HG02642 (cell line): ENCODE data around the gene KMT2C.
"Not testable (repeated sequence)": the region's sequence is repeated elsewhere in the genome, so short reads cannot be mapped to it uniquely, and the experiment has no call there.

Source experiments
- ATAC-seq: cut with Tn5 transposase; IDR thresholded peaks from one replicate; pipeline ENCODE4 v1.9.1; 2021; ENCODE audit warnings: mild to moderate bottlenecking; ENCODE audit not compliant: unreplicated experiment, poor library complexity

KMT2C gene

GRCh38 chr7:152236306-152236705, 199.5 kb downstream of the KMT2C start:
- ATAC-seq: not testable (repeated sequence)

GRCh38 chr7:152234421-152234820, 201.4 kb downstream of the KMT2C start:
- not testable (repeated sequence) for ATAC-seq

- no peak for ATAC-seq
Observed at GRCh38 chr7:152231089-152231488, 204.7 kb downstream of the KMT2C start.

- ATAC-seq: not testable (repeated sequence)
Observed at GRCh38 chr7:152219556-152219955, 216.2 kb downstream of the KMT2C start.

GRCh38 chr7:152208766-152209165, 227.0 kb downstream of the KMT2C start:
- ATAC-seq: not testable (repeated sequence)

- not testable (repeated sequence) for ATAC-seq
Observed at GRCh38 chr7:152204417-152204816, 231.4 kb downstream of the KMT2C start.

- ATAC-seq: no peak
Observed at GRCh38 chr7:152203095-152203494, 232.7 kb downstream of the KMT2C start.

GRCh38 chr7:152202056-152202455, 233.7 kb downstream of the KMT2C start:
- no peak for ATAC-seq

GRCh38 chr7:152200395-152200794, 235.4 kb downstream of the KMT2C start:
- no peak for ATAC-seq

GRCh38 chr7:152196391-152196790, 239.4 kb downstream of the KMT2C start:
- ATAC-seq: no peak

GRCh38 chr7:152193880-152194279, 241.9 kb downstream of the KMT2C start:
- no peak for ATAC-seq

- ATAC-seq: no peak
Observed at GRCh38 chr7:152189061-152189460, 246.7 kb downstream of the KMT2C start.

- ATAC-seq: no peak
Observed at GRCh38 chr7:152185558-152185957, 250.2 kb downstream of the KMT2C start.

- ATAC-seq: no peak
Observed at GRCh38 chr7:152180587-152180986, 255.2 kb downstream of the KMT2C start.

GRCh38 chr7:152180048-152180447, 255.8 kb downstream of the KMT2C start:
- ATAC-seq: no peak

- no peak for ATAC-seq
Observed at GRCh38 chr7:152178405-152179058, 257.3 kb downstream of the KMT2C start.

- ATAC-seq: no peak
Observed at GRCh38 chr7:152177681-152178404, 258.0 kb downstream of the KMT2C start.

GRCh38 chr7:152176797-152177196, 259.0 kb downstream of the KMT2C start:
- ATAC-seq: no peak

- ATAC-seq: no peak
Observed at GRCh38 chr7:152173372-152174070, 262.3 kb downstream of the KMT2C start.

GRCh38 chr7:152162287-152162686, 273.5 kb downstream of the KMT2C start:
- ATAC-seq: no peak

GRCh38 chr7:152161171-152161570, 274.6 kb downstream of the KMT2C start:
- no peak for ATAC-seq
